Measurements from ENCODE around the gene SMU1. TPM values are rescaled to one million over a fixed set of nuclear protein-coding genes. Genes with fewer than 3 reads are reported as not detected.

The SMU1 gene
- total RNA-seq, 1 experiment from 2014 or later, result 23.6 TPM

- no peak for DNase-seq
- no TSS peak for BruUV-seq (replicated peaks)
- H3K4me1 Mint-ChIP-seq (ENCODE audit: low read depth, unreplicated experiment), result peaks cover 5% of the 10 kb centered on the region
- Histone ChIP-seq H3K4me1 (no peaks in the 10 kb centered on the region), H3K36me3 (ENCODE audit: control insufficient read depth, insufficient read depth, low read length) (no peaks in the 10 kb centered on the region), H3K27me3 (replicated peaks; ENCODE audit: control insufficient read depth, insufficient read depth, low read length) (no peaks in the 10 kb centered on the region), H3K4me3 (ENCODE audit: low read depth, low read length) (no peak overlapping the region), H3K9me3 (no peaks in the 10 kb centered on the region)
- ChIA-PET POLR2A (no interaction called here), CTCF (interaction anchor here (0.8 to 2.3 kb wide), 3 partner anchors 88 to 144 kb away, joined by 3 to 6 read pairs (median 3); no protein-coding TSS in a partner anchor)
- intact Hi-C loops (cut with micrococcal nuclease; ENCODE audit: unreplicated experiment), result loop anchor here (5.0 kb wide), 1 partner anchor 35 kb away; no protein-coding TSS in a partner anchor
- no peak overlapping the region for H3K4me3 Mint-ChIP-seq (ENCODE audit: unreplicated experiment)
- no peaks in the 10 kb centered on the region for H3K27me3 Mint-ChIP-seq (ENCODE audit: insufficient read depth, unreplicated experiment)
- H3K27ac Mint-ChIP-seq (ENCODE audit: unreplicated experiment), result peak overlapping the region; percentile 40
- TF ChIP-seq CTCF (IDR thresholded peaks at IDR 0.05; ENCODE audit: insufficient read depth in 1 of 2, low read depth in 1 of 2, low read length in 1 of 2, severe bottlenecking in 1 of 2, unreplicated experiment in 1 of 2), result no peak
- no peaks in the 10 kb centered on the region for H3K36me3 Mint-ChIP-seq (ENCODE audit: insufficient read depth, unreplicated experiment)
- no peaks in the 10 kb centered on the region for H3K9me3 Mint-ChIP-seq (ENCODE audit: unreplicated experiment)
Measured at GRCh38 chr9:33082538-33083326, 6.3 kb upstream of the SMU1 start.

GRCh38 chr9:33082128-33082527 is 5.7 kb upstream of the SMU1 start:
- Mint-ChIP-seq H3K4me3 (ENCODE audit: unreplicated experiment) (no peak overlapping the region), H3K4me1 (ENCODE audit: low read depth, unreplicated experiment) (no peaks in the 10 kb centered on the region), H3K27me3 (ENCODE audit: insufficient read depth, unreplicated experiment) (no peaks in the 10 kb centered on the region), H3K9me3 (ENCODE audit: unreplicated experiment) (no peaks in the 10 kb centered on the region), H3K27ac (ENCODE audit: unreplicated experiment) (no peak overlapping the region), H3K36me3 (ENCODE audit: insufficient read depth, unreplicated experiment) (no peaks in the 10 kb centered on the region)
- Histone ChIP-seq H3K9me3 (no peaks in the 10 kb centered on the region), H3K27me3 (replicated peaks; ENCODE audit: control insufficient read depth, insufficient read depth, low read length) (no peaks in the 10 kb centered on the region), H3K36me3 (ENCODE audit: control insufficient read depth, insufficient read depth, low read length) (no peaks in the 10 kb centered on the region), H3K4me3 (ENCODE audit: low read depth, low read length) (no peak overlapping the region), H3K4me1 (no peaks in the 10 kb centered on the region)
- intact Hi-C loops (cut with micrococcal nuclease; ENCODE audit: unreplicated experiment), result loop anchor here (5.0 kb wide), 1 partner anchor 35 kb away; no protein-coding TSS in a partner anchor
- TF ChIP-seq CTCF (IDR thresholded peaks at IDR 0.05; ENCODE audit: insufficient read depth in 1 of 2, low read depth in 1 of 2, low read length in 1 of 2, severe bottlenecking in 1 of 2, unreplicated experiment in 1 of 2), result no peak
- ChIA-PET CTCF (interaction anchor here (0.8 to 2.3 kb wide), 3 partner anchors 89 to 144 kb away, joined by 3 to 6 read pairs (median 3); no protein-coding TSS in a partner anchor), POLR2A (no interaction called here)
- no peak for DNase-seq
- no TSS peak for BruUV-seq (replicated peaks)

GRCh38 chr9:33081128-33081851 is 4.8 kb upstream of the SMU1 start:
- peak; percentile 73 to 74 for DNase-seq
- no TSS peak for BruUV-seq (replicated peaks)
- no peaks in the 10 kb centered on the region for H3K36me3 ChIP-seq (ENCODE audit: control insufficient read depth, insufficient read depth, low read length)
- Mint-ChIP-seq H3K27ac (ENCODE audit: unreplicated experiment) (no peak overlapping the region), H3K9me3 (ENCODE audit: unreplicated experiment) (no peaks in the 10 kb centered on the region), H3K4me1 (ENCODE audit: low read depth, unreplicated experiment) (no peaks in the 10 kb centered on the region), H3K36me3 (ENCODE audit: insufficient read depth, unreplicated experiment) (peaks cover 8% of the 10 kb centered on the region), H3K4me3 (ENCODE audit: unreplicated experiment) (no peak overlapping the region), H3K27me3 (ENCODE audit: insufficient read depth, unreplicated experiment) (no peaks in the 10 kb centered on the region)
- H3K27me3 ChIP-seq (replicated peaks; ENCODE audit: control insufficient read depth, insufficient read depth, low read length), result no peaks in the 10 kb centered on the region
- ChIA-PET CTCF (interaction anchor here (2.3 kb wide), 1 partner anchor 145 kb away, joined by 6 read pairs; no protein-coding TSS in a partner anchor), POLR2A (no interaction called here)
- intact Hi-C loops (cut with micrococcal nuclease; ENCODE audit: unreplicated experiment), result loop anchor here (1.0 to 5.0 kb wide), 5 partner anchors 36 to 144 kb away; partner anchors contain the start of gene B4GALT1
- H3K4me3 ChIP-seq (ENCODE audit: low read depth, low read length), result no peak overlapping the region
- no peaks in the 10 kb centered on the region for H3K4me1 ChIP-seq
- H3K9me3 ChIP-seq, result no peaks in the 10 kb centered on the region
- TF ChIP-seq CTCF (IDR thresholded peaks at IDR 0.05; ENCODE audit: insufficient read depth in 1 of 2, low read depth in 1 of 2, low read length in 1 of 2, severe bottlenecking in 1 of 2, unreplicated experiment in 1 of 2), result peak; percentile 65 to 73
